Measurements from ENCODE around the gene EPS15.
"Not testable (repeated sequence)": the region's sequence is repeated elsewhere in the genome, so short reads cannot be mapped to it uniquely, and the experiment has no call there.

EPS15 gene

DNA sequence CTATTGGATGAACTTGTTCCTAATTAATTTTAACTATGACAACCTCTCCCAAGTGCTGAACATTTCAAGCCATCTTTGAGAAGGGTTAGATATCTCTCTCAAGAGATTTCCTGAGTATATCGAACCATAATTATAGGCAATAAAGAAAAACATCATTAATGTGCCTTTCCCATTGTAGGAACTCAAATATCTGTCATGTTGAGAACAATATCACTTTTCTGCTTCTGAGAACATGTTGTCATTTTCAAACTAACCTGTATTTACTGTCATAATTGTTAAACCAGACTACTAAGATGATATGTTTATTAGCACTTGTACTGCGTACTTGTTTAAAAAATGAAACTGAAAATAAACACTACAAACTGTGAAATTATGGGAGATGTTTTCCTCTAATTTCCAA lies 4.3 kb downstream of the EPS15 start:
- no peak for DNase-seq

DNA sequence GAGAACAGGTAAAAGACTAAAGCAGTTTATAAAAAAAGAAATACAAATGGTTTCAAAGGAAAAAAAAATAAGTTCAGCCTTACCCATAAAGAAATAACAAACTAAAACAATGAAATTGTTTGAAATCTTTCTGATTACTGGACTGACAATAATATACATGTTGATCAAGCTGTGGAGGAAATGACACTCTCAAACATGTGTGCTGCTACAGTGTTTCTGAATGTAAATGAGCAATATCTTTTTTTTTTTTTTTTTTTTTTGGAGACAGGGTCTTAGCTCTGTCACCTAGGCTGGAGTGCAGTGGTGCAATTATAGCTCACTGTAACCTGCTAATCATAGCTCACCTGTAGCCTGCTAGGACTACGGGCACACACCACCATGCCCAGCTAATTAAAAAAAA lies 6.5 kb downstream of the EPS15 start:
- no peak for DNase-seq

DNA sequence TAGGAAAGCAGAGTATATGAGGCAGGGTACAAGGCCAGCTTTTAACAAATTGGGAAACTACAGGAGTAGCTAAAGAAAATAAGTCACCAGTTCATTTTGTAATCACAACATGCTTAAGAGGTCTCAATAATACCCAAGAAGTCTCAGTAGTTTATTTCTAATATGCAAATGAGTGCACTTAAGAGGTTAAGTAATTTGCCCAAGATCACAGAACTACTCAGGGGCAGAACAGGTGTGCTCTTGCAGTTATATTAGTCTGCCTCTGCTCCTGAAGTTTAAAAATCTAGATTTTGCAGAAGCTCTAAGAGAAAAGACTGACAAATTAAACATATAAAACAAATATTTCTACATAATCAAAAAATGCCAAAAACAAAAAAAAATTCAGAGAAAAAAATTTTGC lies 6.9 kb downstream of the EPS15 start:
- DNase-seq: no peak

GRCh38 chr1:51509773-51510172 lies 9.3 kb downstream of the EPS15 start:
- no peak for DNase-seq

- no peak for DNase-seq
Observed at GRCh38 chr1:51506537-51506936, 12.5 kb downstream of the EPS15 start.

GRCh38 chr1:51504806-51505525 lies 14.1 kb downstream of the EPS15 start:
- DNase-seq: peak; percentile 38

GRCh38 chr1:51501218-51501630 lies 17.8 kb downstream of the EPS15 start:
- peak; percentile 43 for DNase-seq

GRCh38 chr1:51499694-51500093 lies 19.4 kb downstream of the EPS15 start:
- no peak for DNase-seq

- no peak for DNase-seq
Observed at GRCh38 chr1:51498924-51499323, 20.1 kb downstream of the EPS15 start.

GRCh38 chr1:51497340-51497739 lies 21.7 kb downstream of the EPS15 start:
- no peak for DNase-seq

- no peak for DNase-seq
Observed at GRCh38 chr1:51494138-51494830, 24.8 kb downstream of the EPS15 start.

DNA sequence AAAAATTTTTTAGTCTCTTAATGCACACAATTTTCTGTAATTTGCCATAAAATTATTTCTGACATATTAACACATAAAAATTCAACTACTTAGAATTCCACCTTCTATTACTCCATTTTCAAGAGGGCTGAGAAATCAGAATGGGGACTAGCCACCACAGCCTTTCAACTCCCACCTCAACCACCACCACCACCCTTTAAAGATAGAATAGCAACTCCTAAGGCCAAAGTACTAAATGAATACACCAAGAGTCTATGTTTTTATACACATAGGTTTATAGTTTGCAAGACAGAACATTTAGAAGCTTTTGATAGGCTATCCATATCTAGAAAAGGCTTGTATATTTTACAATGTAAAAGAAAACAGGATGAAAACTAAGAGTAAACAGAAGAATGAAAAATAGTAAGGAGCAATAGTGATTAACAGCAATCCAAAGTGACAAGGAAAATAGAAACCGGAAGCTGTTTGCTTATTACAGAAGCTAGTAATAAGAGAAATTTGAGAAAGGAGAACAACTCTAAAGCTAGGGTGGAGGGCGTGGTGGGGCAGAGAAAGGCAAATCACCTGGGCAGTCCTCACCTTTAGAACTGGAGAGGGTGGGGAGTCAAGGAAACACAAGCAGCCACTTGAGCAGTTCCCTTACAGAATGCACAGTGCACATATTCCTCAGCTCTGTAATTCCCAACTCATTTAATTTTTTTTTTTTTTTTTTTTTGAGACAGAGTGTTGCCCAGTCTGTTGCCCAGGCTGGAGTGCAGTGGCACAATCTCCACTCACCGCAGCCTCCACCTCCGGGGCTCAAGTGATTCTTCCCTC lies 27.7 kb downstream of the EPS15 start:
- DNase-seq: no peak

DNA sequence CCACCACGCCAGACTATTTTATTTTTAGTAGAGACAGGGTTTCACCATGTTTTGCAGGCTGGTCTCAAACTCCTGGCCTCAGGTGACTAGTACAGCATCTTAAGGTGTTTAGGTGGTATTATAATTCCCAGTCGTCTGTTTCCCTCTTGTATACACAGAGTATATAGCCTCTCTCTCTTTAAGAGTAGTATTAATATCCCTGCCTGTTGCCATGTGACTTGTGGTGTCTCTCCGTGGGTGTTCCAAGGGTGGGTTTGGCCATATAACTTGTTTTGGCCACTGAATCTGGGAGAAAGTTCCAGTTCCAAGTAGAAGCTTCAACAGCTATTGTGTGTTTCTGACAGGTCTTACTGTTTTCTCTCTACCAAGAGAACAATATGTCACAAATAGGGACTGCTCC lies 29.6 kb downstream of the EPS15 start:
- DNase-seq: no peak

GRCh38 chr1:51488372-51489050 lies 30.6 kb downstream of the EPS15 start:
- DNase-seq: no peak

DNA sequence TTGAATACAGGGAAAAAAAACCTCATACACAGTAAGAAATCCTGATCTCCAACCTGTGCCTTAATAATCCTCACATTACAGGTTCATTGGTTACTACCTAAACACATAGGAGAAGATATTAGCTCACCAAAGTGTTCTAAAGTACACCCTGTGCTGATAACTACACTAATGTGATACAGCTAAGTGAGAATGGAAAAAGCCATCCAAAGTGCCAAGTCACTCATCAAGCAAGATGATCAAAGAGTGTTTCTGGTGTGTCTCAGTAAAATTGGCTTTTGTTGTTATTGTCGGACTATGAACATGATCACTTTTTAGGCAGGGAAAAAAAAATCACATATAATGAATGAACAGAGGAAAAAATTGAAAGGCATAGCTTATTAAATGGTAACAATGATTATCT lies 31.4 kb downstream of the EPS15 start:
- DNase-seq: no peak

GRCh38 chr1:51484591-51484990 lies 34.5 kb downstream of the EPS15 start:
- no peak for DNase-seq

GRCh38 chr1:51482881-51483280 lies 36.2 kb downstream of the EPS15 start:
- no peak for DNase-seq

DNA sequence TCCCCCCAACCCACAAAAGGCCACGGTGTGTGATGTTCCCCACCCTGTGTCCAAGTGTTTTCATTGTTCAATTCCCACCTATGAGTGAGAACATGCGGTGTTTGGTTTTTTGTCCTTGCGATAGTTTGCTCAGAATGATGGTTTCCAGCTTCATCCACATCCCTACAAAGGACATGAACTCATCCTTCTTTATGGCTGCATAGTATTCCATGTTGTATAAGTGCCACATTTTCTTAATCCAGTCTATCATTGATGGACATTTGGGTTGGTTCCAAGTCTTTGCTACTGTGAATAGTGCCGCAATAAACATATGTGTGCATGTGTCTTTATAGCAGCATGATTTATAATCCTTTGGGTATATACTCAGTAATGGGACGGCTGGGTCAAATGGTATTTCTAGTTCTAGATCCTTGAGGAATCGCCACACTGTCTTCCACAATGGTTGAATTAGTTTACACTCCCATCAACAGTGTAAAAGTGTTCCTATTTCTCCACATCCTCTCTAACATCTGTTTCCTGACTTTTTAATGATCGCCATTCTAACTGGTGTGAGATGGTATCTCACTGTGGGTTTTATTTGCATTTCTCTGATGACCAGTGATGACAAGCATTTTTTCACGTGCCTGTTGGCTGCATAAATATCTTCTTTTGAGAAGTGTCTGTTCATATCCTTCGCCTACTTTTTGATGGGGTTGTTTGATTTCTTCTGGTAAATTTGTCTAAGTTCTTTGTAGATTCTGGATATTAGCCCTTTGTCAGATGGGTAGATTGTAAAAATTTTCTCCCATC lies 44.0 kb downstream of the EPS15 start:
- not testable (repeated sequence) for DNase-seq

DNA sequence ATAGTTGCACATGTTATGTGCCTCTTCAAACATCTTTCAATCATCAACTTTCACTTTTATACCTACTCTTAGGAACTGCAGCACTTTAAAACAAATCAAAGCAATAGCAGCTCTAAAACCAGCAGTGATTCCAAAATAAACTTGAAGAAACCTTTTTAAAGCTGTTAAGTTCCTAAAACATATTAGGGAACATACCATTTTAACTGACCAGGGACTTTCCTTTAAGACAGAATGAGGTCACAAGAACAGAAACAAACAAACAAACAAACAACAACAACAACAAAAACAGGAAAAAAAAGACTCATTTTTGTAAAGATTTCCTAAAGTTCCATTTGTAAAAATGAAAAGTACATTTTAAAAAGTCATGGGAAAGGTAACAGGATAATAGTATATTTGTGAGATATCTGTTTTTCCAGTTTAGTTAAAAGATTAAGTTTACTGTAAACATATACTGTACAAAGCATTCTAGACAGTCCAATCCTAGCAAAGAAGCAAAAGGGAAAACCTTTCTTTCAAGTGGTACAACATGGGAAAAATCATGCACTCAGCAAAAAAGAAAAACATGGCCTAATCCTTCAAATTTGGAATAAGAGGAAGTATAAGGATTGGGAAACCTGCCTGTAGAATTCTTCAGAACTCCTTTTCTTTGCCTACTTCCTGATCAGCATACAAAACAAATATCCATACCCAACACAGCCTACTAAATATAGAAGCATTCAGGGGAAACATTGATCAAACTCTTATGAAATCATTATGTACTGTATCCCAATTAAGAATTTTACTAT lies 45.5 kb downstream of the EPS15 start:
- DNase-seq: no peak

GRCh38 chr1:51472359-51472758 lies 46.7 kb downstream of the EPS15 start:
- DNase-seq: no peak

GRCh38 chr1:51469518-51469917 lies 49.5 kb downstream of the EPS15 start:
- DNase-seq: no peak

DNA sequence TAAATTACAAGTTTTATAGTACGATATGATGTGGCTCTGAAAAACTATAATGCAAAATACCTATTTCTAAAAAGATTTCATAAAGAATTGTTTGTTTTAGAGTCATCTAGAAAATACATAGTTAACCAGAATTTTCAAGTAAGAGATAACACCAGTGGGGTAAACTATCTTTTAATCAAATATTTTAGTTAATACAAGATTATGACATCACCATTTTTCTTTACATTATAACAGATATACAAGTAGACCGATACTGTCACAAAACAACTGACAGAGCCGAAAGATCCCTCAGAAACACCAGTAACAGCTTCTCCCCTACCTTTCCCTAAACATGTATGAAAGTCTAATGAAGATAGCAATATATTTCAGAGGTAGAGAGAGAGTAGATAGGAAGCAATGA lies 54.2 kb downstream of the EPS15 start:
- no peak for DNase-seq

Measured in stimulated activated naive CD4-positive, alpha-beta T cell treated with Interleukin-2 at 50 U/mL for 16 hours (primary cell).